HG03521 (cell line): ENCODE results near the gene OCIAD2.
"Not testable (repeated sequence)": the region's sequence is repeated elsewhere in the genome, so short reads cannot be mapped to it uniquely, and the experiment has no call there.

Experiments used
- ATAC-seq: cut with Tn5 transposase; IDR thresholded peaks from one replicate; pipeline ENCODE4 v1.9.1; 2021; ENCODE audit warnings: mild to moderate bottlenecking, moderate library complexity; ENCODE audit not compliant: unreplicated experiment

The OCIAD2 gene

GRCh38 chr4:48854982-48855381, 51.6 kb downstream of the OCIAD2 start:
- ATAC-seq: no peak

GRCh38 chr4:48854395-48854683, 52.2 kb downstream of the OCIAD2 start:
- ATAC-seq: no peak

GRCh38 chr4:48853604-48854394, 52.8 kb downstream of the OCIAD2 start:
- no peak for ATAC-seq

GRCh38 chr4:48851651-48852050, 54.9 kb downstream of the OCIAD2 start:
- ATAC-seq: no peak

- not testable (repeated sequence) for ATAC-seq
Observed at GRCh38 chr4:48848799-48849198, 57.8 kb downstream of the OCIAD2 start.

GRCh38 chr4:48844843-48845242, 61.7 kb downstream of the OCIAD2 start:
- no peak for ATAC-seq

GRCh38 chr4:48841045-48841827, 65.3 kb downstream of the OCIAD2 start:
- no peak for ATAC-seq

- no peak for ATAC-seq
Observed at GRCh38 chr4:48836658-48837057, 69.9 kb downstream of the OCIAD2 start.
